Loucy (cell line): ENCODE results near the gene NRP1.

Experiments used
- H2AFZ ChIP-seq: fragments of 200-600 bp; sonication (generic); 2 replicates; pipeline ENCODE4 v1.6.0; 2016; ENCODE audit warnings: antibody characterized with exemption, mild to moderate bottlenecking, low read length, moderate library complexity
- H3F3A ChIP-seq: fragments of 200-600 bp; 2 replicates; pipeline ENCODE4 v1.6.0; 2016; ENCODE audit warnings: antibody characterized with exemption, low read depth, mild to moderate bottlenecking
- H3K27me3 ChIP-seq: fragments of 200-600 bp; sonication (generic); 2 replicates; pipeline ENCODE4 v1.6.1; 2014; ENCODE audit warnings: low read length, mild to moderate bottlenecking; ENCODE audit not compliant: insufficient read depth, poor library complexity, severe bottlenecking
- H3K36me3 ChIP-seq: fragments of 200-600 bp; sonication (generic); 2 replicates; pipeline ENCODE4 v1.6.1; 2016; ENCODE audit warnings: low read length; ENCODE audit not compliant: insufficient read depth
- H3K4me1 ChIP-seq: fragments of 200-600 bp; sonication (generic); 2 replicates; pipeline ENCODE4 v1.5.1; 2014; ENCODE audit warnings: low read length, mild to moderate bottlenecking; ENCODE audit not compliant: insufficient read depth, poor library complexity, severe bottlenecking
- H3K4me2 ChIP-seq: fragments of 200-600 bp; sonication (generic); 2 replicates; pipeline ENCODE4 v1.6.0; 2014; ENCODE audit warnings: antibody characterized with exemption, low read length, low read depth, mild to moderate bottlenecking; ENCODE audit not compliant: poor library complexity, severe bottlenecking
- H3K4me3 ChIP-seq: fragments of 200-600 bp; sonication (generic); 2 replicates; pipeline ENCODE4 v1.5.1; 2014; ENCODE audit warnings: low read length, mild to moderate bottlenecking, mixed read lengths; ENCODE audit not compliant: poor library complexity, severe bottlenecking
- H3K79me2 ChIP-seq: fragments of 200-600 bp; sonication (generic); 2 replicates; pipeline ENCODE4 v1.6.1; 2014; ENCODE audit warnings: low read length; ENCODE audit not compliant: insufficient read depth
- H3K9ac ChIP-seq: fragments of 200-600 bp; sonication (generic); 2 replicates; pipeline ENCODE4 v1.6.0; 2014; ENCODE audit warnings: mild to moderate bottlenecking, low read depth, low read length, moderate library complexity; ENCODE audit not compliant: poor library complexity, severe bottlenecking
- H3K9me2 ChIP-seq: fragments of 200-600 bp; sonication (generic); replicated peaks from 2 replicates; pipeline ENCODE4 v1.6.1; 2016; ENCODE audit warnings: low read depth, low read length, mixed read lengths
- H3K9me3 ChIP-seq: fragments of 200-600 bp; sonication (generic); 2 replicates; pipeline ENCODE4 v1.6.1; 2014; ENCODE audit warnings: mild to moderate bottlenecking, antibody characterized with exemption, low read length, low read depth; ENCODE audit not compliant: insufficient read depth
- H4K20me1 ChIP-seq: fragments of 200-600 bp; sonication (generic); 2 replicates; pipeline ENCODE4 v1.6.0; 2014; ENCODE audit warnings: antibody characterized with exemption, low read length, mild to moderate bottlenecking; ENCODE audit not compliant: insufficient read depth, poor library complexity, severe bottlenecking
- EZH2phosphoT487 ChIP-seq: fragments of 200-600 bp; IDR thresholded peaks from 2 replicates; pipeline ENCODE4 v1.6.1; 2018; ENCODE audit warnings: antibody characterized with exemption, mild to moderate bottlenecking, moderate library complexity, borderline replicate concordance
- TF ChIP-seq, protein P1 (sequence below): fragments of 200-600 bp; sonication (generic); conservative IDR thresholded peaks from 2 replicates; pipeline ENCODE4 v1.5.1; 2014; ENCODE audit warnings: mild to moderate bottlenecking, antibody characterized with exemption, low read length

NRP1 gene

DNA sequence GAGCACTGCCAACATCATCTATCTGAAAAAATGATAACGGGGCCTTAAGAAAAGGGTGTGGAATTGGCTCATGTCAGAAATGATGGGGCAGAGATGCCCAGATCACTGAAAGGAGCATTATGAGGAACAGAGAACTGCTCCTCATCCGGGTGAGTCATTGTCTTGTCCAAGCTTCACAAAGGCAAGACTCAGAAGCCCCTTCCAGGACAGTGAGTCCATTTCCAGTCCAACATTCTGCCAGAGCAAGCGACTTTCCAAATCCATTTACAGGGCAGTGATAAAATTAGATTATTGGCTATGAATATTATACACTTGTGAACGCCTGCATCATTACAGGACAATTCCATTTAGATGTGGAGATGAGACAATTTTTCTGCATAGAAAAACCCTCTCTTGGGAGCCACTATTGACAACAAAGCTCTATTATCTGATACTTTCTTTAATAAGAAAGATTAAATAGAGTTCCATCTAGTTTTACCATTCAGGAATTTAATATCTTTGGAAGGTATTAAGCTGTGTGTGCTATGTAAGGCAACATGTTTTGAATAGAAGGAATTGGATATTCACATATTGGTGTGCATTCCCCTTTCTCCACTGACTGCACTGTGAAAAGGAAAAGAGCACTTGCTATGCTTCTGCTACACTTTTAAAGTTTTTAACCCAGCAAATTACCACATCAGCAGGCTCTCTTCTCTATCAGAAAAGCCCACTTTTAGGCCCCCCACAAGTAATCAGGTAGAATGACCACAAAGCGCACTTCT is 159.6 kb downstream of the NRP1 start:
- Histone ChIP-seq H3K36me3 (no peaks in the 10 kb centered on the region), H3F3A (no peaks in the 10 kb centered on the region), H3K4me1 (no peaks in the 10 kb centered on the region), H3K4me2 (no peak overlapping the region), H4K20me1 (no peaks in the 10 kb centered on the region), H3K4me3 (no peak overlapping the region), H3K9ac (no peak overlapping the region), H2AFZ (no peak overlapping the region), H3K79me2 (no peaks in the 10 kb centered on the region), H3K9me3 (no peaks in the 10 kb centered on the region), H3K9me2 (no peaks in the 10 kb centered on the region), H3K27me3 (no peaks in the 10 kb centered on the region)
- TF ChIP-seq EZH2phosphoT487 = no peak
- TF ChIP-seq, protein P1, sequence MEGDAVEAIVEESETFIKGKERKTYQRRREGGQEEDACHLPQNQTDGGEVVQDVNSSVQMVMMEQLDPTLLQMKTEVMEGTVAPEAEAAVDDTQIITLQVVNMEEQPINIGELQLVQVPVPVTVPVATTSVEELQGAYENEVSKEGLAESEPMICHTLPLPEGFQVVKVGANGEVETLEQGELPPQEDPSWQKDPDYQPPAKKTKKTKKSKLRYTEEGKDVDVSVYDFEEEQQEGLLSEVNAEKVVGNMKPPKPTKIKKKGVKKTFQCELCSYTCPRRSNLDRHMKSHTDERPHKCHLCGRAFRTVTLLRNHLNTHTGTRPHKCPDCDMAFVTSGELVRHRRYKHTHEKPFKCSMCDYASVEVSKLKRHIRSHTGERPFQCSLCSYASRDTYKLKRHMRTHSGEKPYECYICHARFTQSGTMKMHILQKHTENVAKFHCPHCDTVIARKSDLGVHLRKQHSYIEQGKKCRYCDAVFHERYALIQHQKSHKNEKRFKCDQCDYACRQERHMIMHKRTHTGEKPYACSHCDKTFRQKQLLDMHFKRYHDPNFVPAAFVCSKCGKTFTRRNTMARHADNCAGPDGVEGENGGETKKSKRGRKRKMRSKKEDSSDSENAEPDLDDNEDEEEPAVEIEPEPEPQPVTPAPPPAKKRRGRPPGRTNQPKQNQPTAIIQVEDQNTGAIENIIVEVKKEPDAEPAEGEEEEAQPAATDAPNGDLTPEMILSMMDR = no peak

DNA sequence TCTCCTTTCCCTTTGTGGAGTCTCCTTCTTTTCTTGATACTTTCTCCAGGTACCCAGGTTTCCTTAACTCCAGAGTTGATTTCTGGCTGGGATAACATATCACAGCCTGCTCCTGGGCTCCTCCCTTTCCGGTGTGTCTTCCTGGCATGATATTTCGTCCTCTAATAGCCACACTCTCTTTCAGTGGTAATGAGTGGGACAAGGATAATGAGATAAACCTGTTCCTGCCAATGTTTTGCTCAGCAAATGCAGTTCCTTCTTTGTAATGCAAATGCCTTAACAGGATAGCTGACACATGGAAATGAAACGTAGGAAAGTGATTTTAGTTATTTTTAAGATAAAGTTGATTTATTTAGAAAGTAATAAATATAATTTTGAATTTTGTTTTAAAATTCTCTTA is 168.6 kb downstream of the NRP1 start:
- TF ChIP-seq EZH2phosphoT487 = no peak
- TF ChIP-seq, protein P1 = no peak
- Histone ChIP-seq H3K79me2 (no peaks in the 10 kb centered on the region), H3K36me3 (no peaks in the 10 kb centered on the region), H3K9me2 (no peaks in the 10 kb centered on the region), H4K20me1 (no peaks in the 10 kb centered on the region), H3K4me3 (no peak overlapping the region), H3K9ac (no peak overlapping the region), H2AFZ (no peak overlapping the region), H3K27me3 (no peaks in the 10 kb centered on the region), H3F3A (no peaks in the 10 kb centered on the region), H3K4me1 (no peaks in the 10 kb centered on the region), H3K4me2 (no peak overlapping the region), H3K9me3 (no peaks in the 10 kb centered on the region)

DNA sequence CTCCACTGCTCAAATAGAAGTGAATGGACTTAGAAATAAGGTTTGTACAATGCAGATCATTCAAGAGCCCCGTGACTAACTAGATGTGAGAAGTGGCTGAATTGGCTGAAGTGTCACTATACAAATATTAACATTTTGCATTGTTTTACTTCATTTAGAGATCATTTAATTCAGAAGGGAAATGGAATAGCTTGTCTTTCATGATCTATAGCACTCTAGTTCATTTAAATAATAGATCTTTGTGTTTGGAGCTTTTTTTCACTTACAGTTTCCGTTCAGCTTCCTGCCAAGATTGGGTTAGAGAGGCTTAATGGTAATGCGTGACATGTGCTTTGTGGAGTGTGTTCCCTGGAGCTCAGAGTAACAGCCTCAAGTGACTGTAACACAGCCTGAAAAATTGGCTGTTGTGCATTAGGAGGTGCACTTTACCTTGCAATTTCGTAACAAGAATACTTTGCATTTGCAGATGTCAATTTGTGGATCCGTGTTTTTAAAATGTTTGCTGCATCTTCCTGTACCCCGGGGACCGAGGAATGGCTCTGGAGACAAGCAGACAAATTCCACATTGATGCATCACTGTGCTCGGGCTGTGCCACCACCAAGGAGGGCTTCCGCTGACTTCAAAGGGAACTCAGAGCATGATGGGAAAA is 170.3 kb downstream of the NRP1 start:
- Histone ChIP-seq H3K9me2 (no peaks in the 10 kb centered on the region), H3K9ac (no peak overlapping the region), H3F3A (no peaks in the 10 kb centered on the region), H3K9me3 (no peaks in the 10 kb centered on the region), H3K4me2 (no peak overlapping the region), H4K20me1 (no peaks in the 10 kb centered on the region), H3K4me1 (no peaks in the 10 kb centered on the region), H2AFZ (no peak overlapping the region), H3K36me3 (no peaks in the 10 kb centered on the region), H3K4me3 (no peak overlapping the region), H3K79me2 (no peaks in the 10 kb centered on the region), H3K27me3 (no peaks in the 10 kb centered on the region)
- no peak for TF ChIP-seq EZH2phosphoT487
- TF ChIP-seq, protein P1 = no peak
